GM19035 (cell line): ENCODE measurements around the gene PRKAG2.
A peak's percentile ranks its signal among the peaks of the same experiment; 100 is the strongest.
"Not testable (repeated sequence)": the region's sequence is repeated elsewhere in the genome, so short reads cannot be mapped to it uniquely, and the experiment has no call there.

Experiments
- ATAC-seq: cut with Tn5 transposase; IDR thresholded peaks from one replicate; pipeline ENCODE4 v1.9.1; 2021; ENCODE audit not compliant: unreplicated experiment

Gene PRKAG2

DNA sequence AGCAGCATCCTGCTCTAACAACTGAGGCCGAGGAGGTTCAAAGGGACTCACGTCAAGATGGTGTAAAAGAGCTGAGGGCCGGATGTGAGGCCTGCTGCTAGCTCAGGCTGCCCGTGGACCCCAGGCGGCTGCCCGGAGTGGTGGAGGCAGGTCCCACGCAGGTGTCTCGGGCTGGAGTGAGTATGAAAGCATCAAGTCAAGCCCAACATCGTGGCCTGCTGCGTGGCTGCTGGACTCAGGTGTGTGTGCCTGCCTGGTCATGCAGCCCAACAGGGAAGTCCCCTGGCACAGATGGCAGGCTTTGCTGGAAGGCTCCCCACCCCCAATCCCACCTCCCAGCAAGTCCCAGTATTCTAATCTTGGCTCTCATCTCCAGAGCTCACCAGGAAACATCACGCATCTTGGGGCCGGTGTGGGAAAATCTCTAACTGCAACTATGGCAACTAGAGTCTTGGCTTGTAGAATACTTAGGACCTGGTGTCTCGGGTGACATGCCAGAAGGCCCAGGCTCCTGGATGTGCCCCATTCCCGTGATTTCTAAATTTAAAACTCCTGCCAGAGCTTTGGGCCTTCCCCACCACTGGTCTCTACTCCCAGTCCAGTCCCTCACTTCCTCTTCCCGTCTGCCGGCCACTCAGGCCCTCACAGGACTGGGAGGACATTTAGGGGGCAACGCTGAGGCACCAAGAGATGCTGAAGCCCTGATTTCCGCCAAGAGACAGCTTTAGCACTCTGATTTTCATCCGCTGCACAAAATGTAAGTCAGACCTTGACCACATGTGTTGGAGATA lies 85.9 kb downstream of the PRKAG2 start:
- no peak for ATAC-seq

DNA sequence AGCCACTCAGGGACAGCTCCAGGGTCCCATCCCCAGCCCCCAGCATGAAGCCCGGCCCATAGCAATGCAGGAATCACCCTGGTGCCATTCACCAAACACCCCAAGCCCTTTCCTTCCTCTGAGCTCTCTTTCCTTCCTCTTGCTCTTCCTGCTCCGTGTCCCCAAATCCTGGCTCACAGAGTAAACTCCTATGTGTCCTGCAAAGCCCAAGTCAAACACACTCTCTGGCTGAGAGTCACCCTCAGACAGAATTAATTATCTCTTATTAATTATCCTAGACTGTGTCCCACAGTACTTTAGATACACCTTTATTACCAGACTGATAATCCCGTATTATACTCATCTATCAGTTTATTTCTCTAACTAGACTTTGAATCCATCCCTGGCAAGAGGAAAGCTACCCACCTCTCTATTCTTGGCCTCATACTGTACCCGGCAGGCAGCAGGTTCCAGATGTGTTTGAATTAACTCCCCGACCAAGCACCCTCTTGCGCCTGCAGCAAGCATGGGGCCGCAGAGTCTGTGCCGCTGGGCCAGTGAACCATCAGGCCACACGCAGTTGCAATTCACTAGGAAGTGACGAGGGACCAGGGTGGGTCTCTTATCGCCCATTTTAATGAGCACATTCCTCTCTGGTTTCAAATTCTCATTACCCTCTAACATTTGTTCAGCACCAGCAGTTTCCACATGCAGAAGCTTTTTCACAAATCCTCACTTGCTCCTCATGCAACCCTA lies 86.7 kb downstream of the PRKAG2 start:
- ATAC-seq: no peak

GRCh38 chr7:151789380-151789947 lies 87.5 kb downstream of the PRKAG2 start:
- no peak for ATAC-seq

GRCh38 chr7:151787348-151787747 lies 89.6 kb downstream of the PRKAG2 start:
- ATAC-seq: no peak

DNA sequence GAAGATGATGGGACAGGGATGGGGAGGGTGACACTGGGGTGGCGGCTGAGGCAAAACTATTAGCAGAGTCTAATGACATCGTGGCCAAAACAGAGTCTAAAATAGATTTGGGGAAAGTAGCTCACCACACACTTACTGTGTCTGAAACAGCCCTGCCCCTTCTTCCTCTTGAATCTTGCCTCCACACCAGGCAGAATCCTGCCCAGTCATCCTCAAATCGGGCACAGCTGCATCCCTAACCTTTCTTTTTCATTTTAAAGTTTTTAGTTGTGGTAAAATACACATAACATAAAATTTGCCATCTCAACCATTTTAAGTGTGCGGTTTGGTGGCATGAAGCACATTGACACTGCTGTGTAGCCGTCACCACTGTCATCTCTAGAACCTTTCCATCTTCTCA lies 90.0 kb downstream of the PRKAG2 start:
- no peak for ATAC-seq

DNA sequence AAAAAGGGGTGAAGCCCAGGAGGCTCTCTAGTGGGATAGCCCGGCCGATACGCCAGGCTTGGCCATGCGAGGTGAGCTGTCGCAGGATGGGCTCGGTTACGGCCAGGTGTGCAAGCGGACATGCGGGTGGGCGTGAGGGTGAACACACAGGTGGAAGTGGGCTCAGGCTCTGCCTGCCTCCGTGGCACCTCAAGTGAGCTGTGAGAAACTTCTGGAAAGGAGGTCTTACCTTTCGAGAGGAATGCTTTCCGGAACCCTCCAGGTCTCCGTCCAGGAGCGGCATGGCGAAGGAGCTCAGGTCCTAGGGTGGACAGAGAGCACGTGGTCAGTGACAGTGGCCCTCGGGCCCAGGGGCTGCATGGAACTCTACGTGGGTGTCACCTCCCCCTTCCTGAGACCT lies 90.7 kb downstream of the PRKAG2 start:
- no peak for ATAC-seq

DNA sequence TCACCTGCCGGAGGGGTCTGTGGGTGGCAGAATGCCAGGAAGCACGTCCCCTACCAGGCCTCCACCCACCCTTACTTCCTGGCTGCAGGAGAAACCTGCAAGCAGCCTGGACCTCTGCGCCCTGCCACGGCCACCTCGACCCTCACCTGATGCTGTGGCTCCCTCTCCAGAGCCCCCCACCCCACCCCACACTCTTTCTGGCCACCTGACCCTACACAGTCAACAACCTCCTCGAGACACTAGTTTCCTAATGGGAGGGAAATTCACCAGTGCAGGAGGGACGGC lies 91.3 kb downstream of the PRKAG2 start:
- ATAC-seq: no peak

GRCh38 chr7:151784853-151785680 lies 91.8 kb downstream of the PRKAG2 start:
- ATAC-seq: no peak

GRCh38 chr7:151783958-151784575 lies 92.8 kb downstream of the PRKAG2 start:
- no peak for ATAC-seq

DNA sequence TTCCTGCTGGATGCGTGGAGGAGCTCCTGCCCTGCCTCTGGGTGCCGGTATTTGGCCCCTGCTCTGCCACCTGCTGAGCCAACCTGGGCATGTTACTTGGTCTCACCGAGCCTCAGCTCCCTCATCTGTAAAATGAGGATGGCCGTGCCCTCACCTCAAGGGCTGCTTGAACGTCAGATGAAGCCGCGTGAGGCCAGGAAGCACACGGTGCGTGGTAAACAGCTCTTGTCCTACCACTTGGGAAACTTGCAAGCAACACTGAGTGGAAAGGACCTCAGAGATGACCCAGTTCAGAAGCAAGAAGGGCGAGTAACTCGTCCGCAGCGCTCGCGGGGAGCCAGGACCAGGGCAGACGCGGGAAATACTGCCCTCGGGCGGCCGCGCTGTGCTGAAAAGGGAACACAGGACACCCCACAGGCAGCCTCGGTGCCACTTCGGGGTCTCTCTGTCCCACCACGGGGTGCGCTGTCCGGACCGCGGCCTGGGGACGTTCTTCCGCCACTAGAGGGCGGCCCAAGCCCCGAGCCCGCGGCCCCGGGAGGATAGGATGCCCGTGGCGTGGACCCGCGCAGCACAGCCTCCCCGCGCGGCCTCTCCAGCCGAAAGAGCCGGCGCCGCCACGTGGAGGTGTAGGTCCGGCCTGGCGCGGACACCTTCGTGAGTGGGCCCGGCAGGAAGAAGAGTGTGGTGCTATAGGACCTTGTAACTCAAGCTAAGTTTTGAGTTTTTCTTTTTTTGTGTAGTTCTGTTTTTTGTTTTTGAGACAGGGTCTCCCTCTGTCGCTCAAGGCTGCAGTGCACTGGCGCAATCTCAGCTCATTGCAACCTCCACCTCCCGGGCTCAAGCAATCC lies 94.1 kb downstream of the PRKAG2 start:
- ATAC-seq: peak; percentile 87

DNA sequence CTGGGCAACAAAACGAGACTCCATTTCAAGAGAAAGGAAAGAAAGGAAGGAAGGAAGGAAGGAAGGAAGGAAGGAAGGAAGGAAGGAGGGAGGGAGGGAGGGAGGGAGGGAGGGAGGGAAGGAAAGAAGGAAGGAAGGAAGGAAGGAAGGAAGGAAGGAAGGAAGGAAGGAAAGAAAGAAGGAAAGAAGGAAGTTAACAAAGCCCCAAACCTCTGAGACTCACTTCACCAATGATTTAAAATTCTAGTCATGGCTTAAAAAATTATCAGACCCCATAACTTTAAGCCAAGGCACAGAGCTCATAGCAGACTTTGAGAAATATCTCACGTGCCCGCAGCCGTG lies 94.7 kb downstream of the PRKAG2 start:
- ATAC-seq: not testable (repeated sequence)

GRCh38 chr7:151781161-151781845 lies 95.6 kb downstream of the PRKAG2 start:
- ATAC-seq: no peak

- no peak for ATAC-seq
Measured at GRCh38 chr7:151780631-151781030, 96.3 kb downstream of the PRKAG2 start.

DNA sequence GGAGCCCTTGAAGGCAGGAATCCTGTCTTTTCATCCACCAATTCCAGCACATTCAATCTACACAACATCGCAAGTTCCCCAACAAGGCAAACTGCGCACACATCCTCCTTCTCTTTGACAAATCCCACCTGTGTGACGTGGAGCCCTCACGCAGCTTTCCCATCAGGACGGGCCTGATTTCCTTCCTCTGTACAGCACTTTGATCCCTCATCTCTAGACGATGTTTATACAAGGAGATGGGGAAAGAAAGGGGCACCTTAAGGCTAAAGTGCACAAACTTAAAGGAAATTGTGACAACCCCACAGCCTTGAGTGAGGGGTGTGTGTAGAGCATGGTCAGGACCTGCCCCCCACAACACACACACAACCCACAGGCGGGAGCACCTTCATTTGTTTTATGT lies 97.2 kb downstream of the PRKAG2 start:
- no peak for ATAC-seq

GRCh38 chr7:151779255-151779654 lies 97.7 kb downstream of the PRKAG2 start:
- no peak for ATAC-seq

- no peak for ATAC-seq
Measured at GRCh38 chr7:151777908-151778670, 98.8 kb downstream of the PRKAG2 start.

DNA sequence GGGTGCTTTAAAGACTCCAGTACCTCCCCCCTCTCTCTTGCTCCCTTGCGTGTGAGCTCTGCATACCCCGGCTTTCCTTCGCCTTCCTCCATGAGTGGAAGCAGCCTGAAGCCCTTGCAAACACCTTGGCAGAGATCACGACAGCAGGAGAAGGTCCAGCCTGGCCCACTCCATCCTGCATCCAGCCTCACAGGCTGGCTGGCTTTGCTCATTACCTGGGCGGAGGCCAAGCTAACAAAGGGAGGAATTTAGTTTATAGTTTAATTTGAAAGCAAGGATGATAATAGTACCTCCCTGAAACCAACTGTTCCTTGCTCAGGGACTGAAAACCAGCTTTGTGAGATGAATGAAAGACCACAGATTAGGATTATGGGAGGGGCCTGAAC lies 99.4 kb downstream of the PRKAG2 start:
- ATAC-seq: no peak

DNA sequence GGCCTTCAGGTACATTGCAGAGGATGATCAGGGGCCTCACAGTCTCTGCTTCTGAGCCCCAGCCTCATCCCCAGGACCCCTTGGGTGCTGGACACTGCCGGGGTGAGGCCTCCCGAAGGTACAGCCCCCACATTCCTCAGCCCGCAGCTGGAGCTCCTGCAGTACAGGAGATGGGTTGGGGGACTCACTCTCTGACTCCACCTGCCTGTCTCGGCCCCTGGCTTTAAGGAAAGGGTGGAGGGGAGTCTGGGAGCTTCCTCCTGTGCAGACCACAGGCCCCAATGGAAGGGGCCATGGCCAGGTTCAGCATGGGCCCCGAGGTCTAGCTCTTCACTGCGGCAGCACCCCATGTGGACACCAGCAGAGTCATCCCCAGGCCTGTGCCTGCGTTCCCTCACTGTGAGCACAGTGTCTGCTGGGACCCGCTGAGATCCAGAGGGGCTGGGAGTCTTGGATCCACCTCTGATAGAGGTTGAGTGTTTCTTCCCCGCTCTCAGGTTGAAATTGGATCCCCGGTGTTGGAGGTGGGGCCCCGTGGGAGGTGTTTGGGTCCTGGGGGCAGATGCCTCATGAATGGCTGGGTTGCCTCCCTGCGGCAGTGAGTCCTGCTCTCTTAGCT lies 99.9 kb downstream of the PRKAG2 start:
- no peak for ATAC-seq

- ATAC-seq: no peak
Measured at GRCh38 chr7:151776446-151776845, 100.5 kb downstream of the PRKAG2 start.
